Heart left ventricle (tissue), 16 donors: ENCODE results near the gene ADCY3. TPM values are rescaled to one million over a fixed set of nuclear protein-coding genes. Genes with fewer than 3 reads are reported as not detected.

Experiments
- ATAC-seq, 4 donors: fragments of 200-7000 bp; cut with Tn5 transposase; one replicate each; pipeline ENCODE4 v1.9.1; 2020 to 2022; ENCODE audit warnings: moderate library complexity in 4 of 4, mild to moderate bottlenecking in 3 of 4, moderate number of reproducible peaks in 1 of 4
- DNase-seq, 5 donors: peaks; one replicate each; pipeline ENCODE4 v3.0.0-alpha.2; 2020
- H3K27ac ChIP-seq, 12 donors: fragments of 200-600 bp; sonication (generic) in 4 of 12; one replicate each; pipeline versions ENCODE4 v1.5.0 to v1.8.0; 2016 to 2022; ENCODE audit warnings: mild to moderate bottlenecking in 2 of 12
- H3K27me3 ChIP-seq, 9 donors: fragments of 200-600 bp; sonication (generic) in 2 of 9; one replicate each; pipeline versions ENCODE4 v1.5.1 to v1.8.0; 2016 to 2022; ENCODE audit warnings: mild to moderate bottlenecking in 3 of 9
- H3K36me3 ChIP-seq, 9 donors: fragments of 200-600 bp; sonication (generic) in 2 of 9; one replicate each; pipeline versions ENCODE4 v1.5.0 to v1.8.0; 2018 to 2022; ENCODE audit warnings: mild to moderate bottlenecking in 2 of 9
- H3K4me1 ChIP-seq, 12 donors: fragments of 200-600 bp; sonication (generic) in 4 of 12; one replicate each; pipeline versions ENCODE4 v1.5.0 to v1.8.0; 2016 to 2022; ENCODE audit warnings: mild to moderate bottlenecking in 3 of 12
- H3K4me3 ChIP-seq, 12 donors: fragments of 200-600 bp; sonication (generic) in 4 of 12; one replicate each; pipeline versions ENCODE4 v1.5.0 to v1.8.0; 2017 to 2022; ENCODE audit warnings: mild to moderate bottlenecking in 9 of 12, moderate library complexity in 4 of 12
- H3K9me3 ChIP-seq, 12 donors: fragments of 200-600 bp; sonication (generic) in 4 of 12; one replicate each; pipeline versions ENCODE4 v1.5.0 to v1.8.0; 2016 to 2022; ENCODE audit warnings: mild to moderate bottlenecking in 1 of 12
- POLR2A ChIP-seq, 2 donors: fragments of 450-650 bp; IDR thresholded peaks; one replicate each; pipeline ENCODE4 v1.6.1; 2017; ENCODE audit warnings: antibody characterized with exemption in 2 of 2, mild to moderate bottlenecking in 2 of 2, moderate library complexity in 2 of 2
- WGBS, 4 donors: extraction: QIAGEN DNeasy Blood & Tissue Kit in 2 of 4; methylation state at CpG; one replicate each; pipeline versions ENCODE4 v1.1.5 to v1.1.7; 2013 to 2018; 5-methylcytosine and 5-hydroxymethylcytosine counted together
- intact Hi-C, 10 donors: fragments of 100-400 bp; cut with DNase I; formaldehyde crosslinking; loops; one replicate each; pipeline versions ENCODE4 v1.11.1 to v1.14.2; 2022
- polyA plus RNA-seq, 2 donors: library from polyadenylated mRNA; stranded (reverse); fragments of 200-250 nt; gene quantifications; one replicate each; pipeline ENCODE4 v1.2.3, GENCODE V29; 2013
- total RNA-seq, 9 donors: library from RNA; depleted of rRNA in 2 of 9; stranded (reverse); fragments of >200 nt in 2 of 9; fragmentation: NEBNext Ultra II Directional in 3 of 9; extraction: Animal tissue kit (Norgen Biotek cat#: 25700) in 3 of 9; gene quantifications; one replicate each; pipeline versions ENCODE4 v1.1.0 to v1.2.4, GENCODE V29; 2016 to 2023
- TF ChIP-seq, protein P1 (sequence below), 12 donors: fragments of 200-600 bp; sonication (generic) in 4 of 12; IDR thresholded peaks; one replicate each; pipeline versions ENCODE4 v1.5.0 to v1.8.0; 2018 to 2022; ENCODE audit warnings: antibody characterized with exemption in 12 of 12, mild to moderate bottlenecking in 5 of 12
- donor health status: ischemic (EF 13 %, LVEDD 7.1; RV severe dilation, severe dysfunction).
- donor health status: healthy with polysubstance abuse.
- donor health status: DM: no; HTN: yes; CAD: no.
- donor health status: DM: no; HTN: no; CAD: no.
- donor health status: ischemic (EF 25% LVEDD 6.9; RV normal size, moderate dysfunction).
- donor health status: ischemic (EF 25% LVEDD 5.7; RV mildly dilated, moderate dysfunction).
- donor health status: healthy.
- donor health status: DM: yes; HTN: yes; CAD: no.
- donor health status: ischemic (EF 35%, LVEDD 5.7; RV mildly dilated, moderate dysfunction).
- donor health status: nonischemic (EF 11% LVEDD 7.7; RV severe dilation, severe dysfunction).
- donor health status: DM: yes; HTN: yes; CAD: no.
- donor health status: PGD.
- donor health status: ischemic (EF 29% LVEDD 5.4; RV normal size, mild dysfunction).
- donor health status: nonischemic (EF 23%, LVEDD 6.1; RV moderate dilation, normal function).

ADCY3 gene
- total and polyA plus RNA-seq, 11 donors: 9.3 to 36.0 (median 14.4) TPM

DNA sequence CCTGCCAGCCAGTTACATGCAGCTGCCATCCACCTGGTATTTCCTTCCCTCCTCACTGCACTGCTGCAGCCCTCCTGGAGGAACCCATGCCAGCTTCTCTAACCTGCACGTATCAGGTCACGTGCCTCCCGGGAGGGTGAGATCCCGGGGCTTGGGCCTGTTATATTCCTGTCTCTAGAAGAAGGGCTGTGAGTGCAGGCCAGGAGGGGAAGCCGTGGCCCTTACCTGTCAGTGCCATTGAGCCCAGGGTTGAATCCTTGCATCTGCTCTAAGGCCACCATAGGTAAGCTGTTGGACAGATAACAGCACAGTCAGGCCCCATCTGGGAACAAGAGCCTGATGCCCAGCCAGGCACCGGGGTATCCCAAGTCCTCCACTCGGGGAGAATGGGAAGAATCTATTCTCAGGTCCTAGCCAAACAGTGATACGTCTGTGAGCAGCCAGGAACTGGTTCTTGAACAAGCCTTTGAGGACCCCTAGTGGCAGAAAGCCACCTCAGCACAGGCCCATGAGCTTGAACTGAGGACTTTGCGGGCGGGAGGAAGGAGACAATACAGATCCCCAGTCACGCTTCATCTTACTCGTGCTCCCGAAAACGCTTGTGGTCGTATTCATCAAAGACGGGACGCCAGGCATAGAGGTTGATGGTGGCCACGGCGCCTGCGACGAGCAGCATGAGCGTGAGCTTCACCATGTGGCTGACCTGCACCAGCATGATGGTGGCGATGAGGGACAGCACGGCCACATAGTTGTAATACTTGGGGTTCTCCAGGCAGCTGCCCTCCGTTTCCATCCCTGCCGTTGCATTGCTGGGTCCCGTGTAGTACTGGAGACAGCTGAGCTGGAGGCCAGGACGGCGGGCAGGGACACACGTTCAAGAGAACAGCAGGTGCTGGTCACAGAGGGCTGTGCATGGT is 92.5 kb downstream of the ADCY3 start:
- peak; percentile 89 to 95 (median 92) for ATAC-seq
- peak in 4 of 5 donors; percentile 72 to 82 (median 79) for DNase-seq
- Histone ChIP-seq H3K4me3 (no peak overlapping the region), H3K27ac (no peak overlapping the region), H3K27me3 (no peaks in the 10 kb centered on the region), H3K4me1 (peaks cover 0 to 16% (median 11%) of the 10 kb centered on the region in 12 donors), H3K9me3 (no peaks in the 10 kb centered on the region), H3K36me3 (peaks cover 0 to 23% (median 5%) of the 10 kb centered on the region in 9 donors)
- no peak for TF ChIP-seq POLR2A (IDR thresholded peaks at IDR 0.05)
- TF ChIP-seq, protein P1, sequence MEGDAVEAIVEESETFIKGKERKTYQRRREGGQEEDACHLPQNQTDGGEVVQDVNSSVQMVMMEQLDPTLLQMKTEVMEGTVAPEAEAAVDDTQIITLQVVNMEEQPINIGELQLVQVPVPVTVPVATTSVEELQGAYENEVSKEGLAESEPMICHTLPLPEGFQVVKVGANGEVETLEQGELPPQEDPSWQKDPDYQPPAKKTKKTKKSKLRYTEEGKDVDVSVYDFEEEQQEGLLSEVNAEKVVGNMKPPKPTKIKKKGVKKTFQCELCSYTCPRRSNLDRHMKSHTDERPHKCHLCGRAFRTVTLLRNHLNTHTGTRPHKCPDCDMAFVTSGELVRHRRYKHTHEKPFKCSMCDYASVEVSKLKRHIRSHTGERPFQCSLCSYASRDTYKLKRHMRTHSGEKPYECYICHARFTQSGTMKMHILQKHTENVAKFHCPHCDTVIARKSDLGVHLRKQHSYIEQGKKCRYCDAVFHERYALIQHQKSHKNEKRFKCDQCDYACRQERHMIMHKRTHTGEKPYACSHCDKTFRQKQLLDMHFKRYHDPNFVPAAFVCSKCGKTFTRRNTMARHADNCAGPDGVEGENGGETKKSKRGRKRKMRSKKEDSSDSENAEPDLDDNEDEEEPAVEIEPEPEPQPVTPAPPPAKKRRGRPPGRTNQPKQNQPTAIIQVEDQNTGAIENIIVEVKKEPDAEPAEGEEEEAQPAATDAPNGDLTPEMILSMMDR (IDR thresholded peaks at IDR 0.05): peak; percentile 80 to 95 (median 90)
- intact Hi-C loops: loop anchor here (1.0 to 10.0 kb wide), 7 partner anchors 35 to 603 kb away; partner anchors contain the start of genes CENPO (in 1 of the 10) and PTRHD1 (in 1 of the 10)
- WGBS, 4 donors: 25 to 40% (median 28%) methylated on average over 9 to 30 of the region's 30 CpGs

DNA sequence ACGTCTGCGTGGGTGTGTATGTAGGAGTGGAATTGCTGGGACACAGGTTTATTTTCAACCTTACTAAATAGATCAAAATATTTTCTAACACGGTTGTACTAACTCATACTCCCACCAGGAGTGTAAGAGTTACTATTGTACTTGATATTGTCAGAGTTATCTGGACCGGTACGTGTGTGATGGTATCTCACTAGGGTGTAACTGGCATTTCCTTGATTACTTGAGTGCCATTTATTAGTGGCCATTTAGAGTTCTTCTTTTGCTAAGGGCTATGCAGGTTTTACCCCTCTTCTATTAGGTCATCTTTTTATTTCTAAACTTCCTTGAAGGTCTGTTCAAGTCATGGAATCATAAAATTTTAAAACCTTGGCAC is 93.3 kb downstream of the ADCY3 start:
- Histone ChIP-seq H3K36me3 (peaks cover 0 to 31% (median 11%) of the 10 kb centered on the region in 9 donors), H3K27ac (no peak overlapping the region), H3K9me3 (no peaks in the 10 kb centered on the region), H3K27me3 (no peaks in the 10 kb centered on the region), H3K4me3 (no peak overlapping the region), H3K4me1 (peaks cover 0 to 16% (median 11%) of the 10 kb centered on the region in 12 donors)
- intact Hi-C loops: loop anchor here (1.0 to 10.0 kb wide), 7 partner anchors 34 to 602 kb away; partner anchors contain the start of genes CENPO (in 1 of the 10) and PTRHD1 (in 1 of the 10)
- DNase-seq (no peak), ATAC-seq (no peak)
- 50 to 68% (median 56%) methylated on average over 5 of the region's 5 CpGs for WGBS, 4 donors
- TF ChIP-seq, protein P1 (IDR thresholded peaks at IDR 0.05): no peak
- TF ChIP-seq POLR2A (IDR thresholded peaks at IDR 0.05): no peak

DNA sequence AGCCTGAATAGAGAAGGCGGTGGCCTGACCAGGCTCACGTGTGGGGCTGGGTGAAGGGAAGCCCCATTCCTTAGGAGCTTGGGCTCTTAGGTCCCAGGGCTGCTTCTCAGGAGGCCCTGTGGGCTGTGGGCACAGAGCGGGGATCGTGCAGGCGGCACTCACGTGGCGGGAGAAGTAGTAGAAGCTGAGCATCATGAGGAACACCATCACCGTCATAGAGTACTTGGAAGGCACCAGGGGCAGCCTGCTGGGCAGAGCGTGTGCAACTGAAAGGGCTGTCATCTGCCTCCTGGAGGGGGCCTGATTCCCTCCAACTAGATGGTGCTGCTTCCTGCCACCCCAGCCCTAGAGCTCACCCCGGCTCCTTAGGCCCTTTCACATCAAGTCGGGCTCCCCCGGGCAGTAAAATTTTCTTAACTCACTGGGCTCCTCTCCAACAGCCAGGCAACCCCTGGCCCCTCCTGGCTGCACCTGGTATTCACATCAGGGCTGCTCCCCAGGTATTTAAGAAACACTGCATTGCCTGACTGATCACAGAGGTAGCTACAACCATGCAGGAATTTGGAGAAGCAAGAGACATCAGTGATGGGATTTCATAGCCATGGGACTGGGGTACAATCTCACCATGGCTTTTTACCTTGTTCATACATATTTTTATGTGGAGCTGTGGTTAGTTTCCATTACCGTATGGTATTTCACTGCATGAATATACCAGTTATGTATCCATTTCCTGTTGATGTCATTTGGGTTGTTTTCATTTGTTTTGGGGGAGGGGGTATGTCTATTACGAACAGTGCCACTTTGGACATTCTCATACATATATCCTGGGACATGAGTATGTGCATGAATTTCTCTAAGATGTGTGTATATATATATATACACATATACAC is 93.9 kb downstream of the ADCY3 start:
- peaks cover 0 to 16% (median 11%) of the 10 kb centered on the region in 12 donors for H3K4me1 ChIP-seq
- no peaks in the 10 kb centered on the region for H3K9me3 ChIP-seq
- TF ChIP-seq, protein P1 (IDR thresholded peaks at IDR 0.05): no peak
- no peak for TF ChIP-seq POLR2A (IDR thresholded peaks at IDR 0.05)
- no peaks in the 10 kb centered on the region for H3K27me3 ChIP-seq
- WGBS, 4 donors: 87 to 92% (median 88%) methylated on average over 13 to 14 of the region's 14 CpGs
- H3K27ac ChIP-seq: no peak overlapping the region
- no peak overlapping the region for H3K4me3 ChIP-seq
- peaks cover 0 to 34% (median 16%) of the 10 kb centered on the region in 9 donors for H3K36me3 ChIP-seq
- ATAC-seq: no peak
- no peak for DNase-seq
- intact Hi-C loops: loop anchor here in 5 of 10 donors (2.0 to 10.0 kb wide), 6 partner anchors 34 to 601 kb away; partner anchors contain the start of genes CENPO (in 1 of the 5) and PTRHD1 (in 1 of the 5)
